Left ventricle myocardium inferior (tissue), 1 donor: Measurements from ENCODE around the gene TBL3. TPM values are rescaled to one million over a fixed set of nuclear protein-coding genes. Genes with fewer than 3 reads are reported as not detected.

Source experiments
- DNase-seq: peaks from one replicate; pipeline ENCODE4 v3.0.0-alpha.2; 2020
- H3K27ac ChIP-seq: fragments of 200-600 bp; replicated peaks from 2 replicates; pipeline ENCODE4 v1.8.0; 2021
- H3K27me3 ChIP-seq: fragments of 200-600 bp; 2 replicates; pipeline ENCODE4 v1.8.0; 2021; ENCODE audit warnings: low read depth
- H3K36me3 ChIP-seq: fragments of 200-600 bp; 2 replicates; pipeline ENCODE4 v1.8.0; 2021
- H3K4me1 ChIP-seq: fragments of 200-600 bp; 2 replicates; pipeline ENCODE4 v1.8.0; 2021
- H3K4me3 ChIP-seq: fragments of 200-600 bp; 2 replicates; pipeline ENCODE4 v1.8.0; 2021; ENCODE audit warnings: mild to moderate bottlenecking, moderate library complexity
- H3K9me3 ChIP-seq: fragments of 200-600 bp; replicated peaks from 2 replicates; pipeline ENCODE4 v1.8.0; 2021
- CTCF ChIP-seq: fragments of 200-600 bp; IDR thresholded peaks from 2 replicates; pipeline ENCODE4 v1.8.0; 2021; ENCODE audit warnings: antibody characterized with exemption, mild to moderate bottlenecking, borderline replicate concordance
- intact Hi-C: fragments of 100-400 bp; cut with micrococcal nuclease; formaldehyde crosslinking; loops from one replicate; pipeline ENCODE4 v1.11.0; 2022
- total RNA-seq: library from RNA; stranded (reverse); fragmentation: NEBNext Ultra II Directional; extraction: Animal tissue kit (Norgen Biotek cat#: 25700); gene quantifications from one replicate; pipeline ENCODE4 v1.2.1, GENCODE V29; 2021
- donor health status: DM: no; HTN: yes; CAD: no; lungs with severe emphysema.

Gene TBL3
- total RNA-seq, 1 donor from 2014 or later = 22.6 TPM

- intact Hi-C loops = no loop called here
- Histone ChIP-seq H3K27ac (no peak overlapping the region), H3K4me3 (no peak overlapping the region), H3K9me3 (no peaks in the 10 kb centered on the region), H3K4me1 (peaks cover 4% of the 10 kb centered on the region), H3K36me3 (peaks cover 64% of the 10 kb centered on the region), H3K27me3 (no peaks in the 10 kb centered on the region)
- no peak for DNase-seq
- TF ChIP-seq CTCF = no peak
Measured at GRCh38 chr16:1998360-1998835, 26.5 kb downstream of the TBL3 start.

DNA sequence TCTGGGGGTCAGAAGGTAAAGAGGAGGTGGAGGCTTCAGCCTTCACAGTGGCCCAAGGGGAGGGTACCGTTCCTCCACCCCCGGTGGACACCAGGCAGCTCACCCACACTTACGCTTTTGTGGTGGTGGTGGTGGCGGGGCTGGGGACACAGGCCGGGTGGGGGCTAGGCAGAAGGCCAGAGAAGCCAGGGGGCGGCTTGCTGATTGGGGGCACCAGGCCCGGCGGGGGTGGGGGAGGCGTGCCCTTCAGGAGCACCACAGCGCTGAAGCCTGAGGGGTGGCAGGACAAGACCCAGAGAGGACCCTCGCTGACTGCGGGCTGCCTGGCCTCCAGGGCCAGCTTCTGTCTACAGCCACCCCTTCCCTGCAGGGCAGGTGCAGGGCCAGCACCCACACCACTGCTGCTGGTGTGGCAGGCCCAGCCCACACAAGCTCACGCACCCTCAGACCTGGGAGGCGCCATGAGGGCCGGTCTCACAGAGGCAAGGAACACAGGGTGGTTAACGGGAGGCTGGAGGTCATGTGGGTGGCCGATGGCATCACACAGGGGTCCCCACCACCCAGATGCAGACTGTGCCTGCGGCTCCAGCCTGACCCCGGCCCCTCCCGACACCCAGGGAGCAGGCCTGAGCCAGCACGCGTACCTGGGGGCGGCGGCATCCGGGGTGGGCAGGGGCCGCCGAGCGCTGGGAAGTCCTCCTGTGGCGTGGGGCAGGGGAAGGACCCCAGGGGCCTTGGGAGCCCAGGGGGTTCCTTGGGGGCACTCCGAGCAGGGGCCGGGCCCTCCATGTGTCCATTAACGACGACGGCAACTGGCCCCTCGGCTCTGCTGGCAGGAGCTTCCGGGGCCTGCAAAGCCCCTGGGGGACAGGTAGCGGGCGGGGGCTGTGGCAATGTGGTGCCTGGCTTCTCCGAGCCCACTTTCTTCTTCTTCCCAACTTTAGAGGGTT, 27.3 kb downstream of the TBL3 start:
- Histone ChIP-seq H3K27me3 (no peaks in the 10 kb centered on the region), H3K27ac (no peak overlapping the region), H3K9me3 (no peaks in the 10 kb centered on the region), H3K4me1 (peaks cover 11% of the 10 kb centered on the region), H3K4me3 (no peak overlapping the region), H3K36me3 (peaks cover 65% of the 10 kb centered on the region)
- DNase-seq = no peak
- no peak for TF ChIP-seq CTCF
- intact Hi-C loops = no loop called here

GRCh38 chr16:1999866-2000514, 28.1 kb downstream of the TBL3 start:
- no peak for TF ChIP-seq CTCF
- Histone ChIP-seq H3K4me3 (no peak overlapping the region), H3K36me3 (peaks cover 65% of the 10 kb centered on the region), H3K27me3 (no peaks in the 10 kb centered on the region), H3K9me3 (no peaks in the 10 kb centered on the region), H3K27ac (no peak overlapping the region), H3K4me1 (peaks cover 20% of the 10 kb centered on the region)
- DNase-seq = no peak
- intact Hi-C loops = no loop called here

- H3K36me3 ChIP-seq = peaks cover 65% of the 10 kb centered on the region
- intact Hi-C loops = no loop called here
- no peak overlapping the region for H3K4me3 ChIP-seq
- TF ChIP-seq CTCF = no peak
- no peaks in the 10 kb centered on the region for H3K27me3 ChIP-seq
- no peaks in the 10 kb centered on the region for H3K9me3 ChIP-seq
- peaks cover 31% of the 10 kb centered on the region for H3K4me1 ChIP-seq
- DNase-seq = no peak
- H3K27ac ChIP-seq = no peak overlapping the region
Measured at GRCh38 chr16:2001035-2001434, 29.2 kb downstream of the TBL3 start.

- no peak for TF ChIP-seq CTCF
- H3K36me3 ChIP-seq = peaks cover 64% of the 10 kb centered on the region
- intact Hi-C loops = no loop called here
Measured at GRCh38 chr16:2001456-2002355, 29.9 kb downstream of the TBL3 start.

More at GRCh38 chr16:2001456-2002355, 29.9 kb downstream of the TBL3 start:
- DNase-seq = no peak
- Histone ChIP-seq H3K4me1 (peaks cover 37% of the 10 kb centered on the region), H3K27me3 (no peaks in the 10 kb centered on the region), H3K9me3 (no peaks in the 10 kb centered on the region), H3K4me3 (no peak overlapping the region), H3K27ac (no peak overlapping the region)
